ENCODE results near the gene TUBGCP6. TPM values are rescaled to one million over a fixed set of nuclear protein-coding genes. Genes with fewer than 3 reads are reported as not detected.

The TUBGCP6 gene
- total and polyA plus RNA-seq, 10 of the 15 experiments (the other 5 are each of a cell fraction or from before 2014, with no cell fraction given), result 0.74 to 41.4 (median 19.4) TPM

DNA sequence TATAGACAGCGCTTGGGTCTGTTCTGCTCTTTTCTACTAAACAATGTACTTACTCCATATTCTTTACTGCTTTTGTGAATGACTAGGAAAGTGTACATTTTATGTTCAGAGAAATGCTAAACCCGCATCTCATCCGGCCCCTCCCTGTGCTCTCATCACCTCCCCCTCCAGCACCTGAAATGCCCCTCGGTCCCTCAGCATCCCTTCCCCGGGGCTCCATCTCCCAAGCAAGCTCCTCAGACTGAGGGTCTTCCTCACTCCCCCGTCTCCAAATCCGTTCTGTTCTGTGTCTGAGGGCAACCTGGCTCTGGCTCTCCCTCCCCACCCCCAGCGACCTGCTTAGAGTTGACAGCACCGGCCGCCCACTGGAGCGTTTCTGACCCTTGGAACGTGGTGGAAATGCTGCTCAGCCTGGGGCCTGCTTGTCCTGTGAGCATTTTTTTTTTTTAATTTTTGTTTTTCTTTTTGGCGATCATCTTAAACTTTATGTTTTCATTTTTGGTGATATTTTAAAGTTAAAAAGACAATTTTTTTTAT lies 42.6 kb downstream of the TUBGCP6 start:
- peaks cover 15% of the 10 kb centered on the region for H3K79me2 ChIP-seq (ENCODE audit: control insufficient read depth, insufficient read depth, low read length)
- no peaks in the 10 kb centered on the region for H3K9me3 ChIP-seq (replicated peaks; ENCODE audit: control insufficient read depth, insufficient read depth, low read length)
- H2AFZ ChIP-seq (ENCODE audit: control insufficient read depth, low read depth, low read length), result no peak overlapping the region
- SMC1A ChIA-PET (ENCODE audit: uncharacterized antibody, unreplicated experiment), result interaction anchor here (2.0 kb wide), 1 partner anchor 15 kb away, joined by 4 read pairs; no protein-coding TSS in a partner anchor
- peak overlapping the region; percentile 69; the same call in 1 of the 2 replicates for H3K9ac ChIP-seq (ENCODE audit: control insufficient read depth, insufficient read depth, low read length)
- no peaks in the 10 kb centered on the region for H4K20me1 ChIP-seq (ENCODE audit: control insufficient read depth, insufficient read depth)
- peaks cover 6 to 14% of the 10 kb centered on the region in 2 experiments for H3K36me3 ChIP-seq (ENCODE audit: control insufficient read depth in 2 of 2, insufficient read depth in 2 of 2, low read length in 1 of 2)
- FAIRE-seq (no peak), ATAC-seq (no peak), DNase-seq (ENCODE audit: low read depth, low spot score) (no peak)
- RAD21 ChIA-PET (ENCODE audit: unreplicated experiment), result interaction anchor here (0.9 kb wide), 1 partner anchor 12 kb away, joined by 3 read pairs; no protein-coding TSS in a partner anchor
- no TSS peak for BruUV-seq (replicated peaks)
- CTCF ChIA-PET, result interaction anchor here (1.5 kb wide), 1 partner anchor 11 kb away, joined by 5 read pairs; no protein-coding TSS in a partner anchor
- peaks cover 10% of the 10 kb centered on the region for H3K4me1 ChIP-seq (ENCODE audit: control insufficient read depth, insufficient read depth, low read length)
- POLR2A ChIA-PET, result interaction anchor here (1.2 kb wide), 1 partner anchor 11 kb away, joined by 5 read pairs; no protein-coding TSS in a partner anchor
- 0 out of 2 replicates have a peak overlapping the region, but pooled peaks have one; percentile 4 for H3K27ac ChIP-seq (ENCODE audit: control insufficient read depth, insufficient read depth)
- intact Hi-C loops (cut with micrococcal nuclease; ENCODE audit: unreplicated experiment), result no loop called here
- no peaks in the 10 kb centered on the region for H3K27me3 ChIP-seq (replicated peaks in 1 of 2; ENCODE audit: control insufficient read depth in 2 of 2, insufficient read depth in 2 of 2, low read length in 1 of 2)
- peak overlapping the region; percentile 98 for H3K4me2 ChIP-seq (ENCODE audit: control insufficient read depth, insufficient read depth)
- H3K4me3 ChIP-seq, result peak overlapping the region; percentile 72
- 60% methylated on average over 13 of the region's 13 CpGs for WGBS (ENCODE audit: insufficient coverage, insufficient replicate concordance, low lambda C conversion rate, missing lambda C conversion rate)
- TF ChIP-seq, protein P1, sequence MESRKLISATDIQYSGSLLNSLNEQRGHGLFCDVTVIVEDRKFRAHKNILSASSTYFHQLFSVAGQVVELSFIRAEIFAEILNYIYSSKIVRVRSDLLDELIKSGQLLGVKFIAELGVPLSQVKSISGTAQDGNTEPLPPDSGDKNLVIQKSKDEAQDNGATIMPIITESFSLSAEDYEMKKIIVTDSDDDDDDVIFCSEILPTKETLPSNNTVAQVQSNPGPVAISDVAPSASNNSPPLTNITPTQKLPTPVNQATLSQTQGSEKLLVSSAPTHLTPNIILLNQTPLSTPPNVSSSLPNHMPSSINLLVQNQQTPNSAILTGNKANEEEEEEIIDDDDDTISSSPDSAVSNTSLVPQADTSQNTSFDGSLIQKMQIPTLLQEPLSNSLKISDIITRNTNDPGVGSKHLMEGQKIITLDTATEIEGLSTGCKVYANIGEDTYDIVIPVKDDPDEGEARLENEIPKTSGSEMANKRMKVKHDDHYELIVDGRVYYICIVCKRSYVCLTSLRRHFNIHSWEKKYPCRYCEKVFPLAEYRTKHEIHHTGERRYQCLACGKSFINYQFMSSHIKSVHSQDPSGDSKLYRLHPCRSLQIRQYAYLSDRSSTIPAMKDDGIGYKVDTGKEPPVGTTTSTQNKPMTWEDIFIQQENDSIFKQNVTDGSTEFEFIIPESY (IDR thresholded peaks at IDR 0.05), result no peak
- no peak for TF ChIP-seq ASH2L (IDR thresholded peaks at IDR 0.05; ENCODE audit: borderline replicate concordance, low read depth)
- in situ Hi-C loops (cut with MboI), result no loop called here
